ENCODE data around the gene IFT122. TPM values are rescaled to one million over a fixed set of nuclear protein-coding genes. Genes with fewer than 3 reads are reported as not detected.

Gene IFT122
- total and polyA plus RNA-seq, 2 experiments from 2014 or later: 10.2 to 38.8 TPM

DNA sequence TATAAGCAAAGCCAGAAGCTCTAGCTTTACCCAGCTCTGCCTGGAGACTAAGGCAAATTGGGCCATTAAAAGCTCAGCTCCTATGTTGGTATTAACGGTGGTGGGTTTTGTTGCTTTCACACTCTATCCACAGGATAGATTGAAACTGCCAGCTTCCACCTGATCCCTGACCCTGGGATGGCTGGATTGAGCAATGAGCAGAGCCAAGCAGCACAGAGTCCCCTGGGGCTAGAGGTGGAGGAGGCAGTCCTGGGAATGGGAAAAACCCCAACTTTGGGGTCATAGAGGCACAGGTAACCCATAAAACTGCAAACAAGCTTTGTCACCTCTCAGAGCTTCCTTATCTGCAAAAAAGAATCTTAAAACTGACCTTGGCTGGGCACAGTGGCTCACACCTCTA is 95.1 kb downstream of the IFT122 start (continued):
- TF ChIP-seq ZNF462 (CRISPR knock-in tag; IDR thresholded peaks at IDR 0.05): no peak
- TF ChIP-seq CREB1 (CRISPR knock-in tag; IDR thresholded peaks at IDR 0.05; ENCODE audit: low read depth): no peak
- no peak for TF ChIP-seq NANOG (IDR thresholded peaks at IDR 0.05; ENCODE audit: borderline replicate concordance)
- TF ChIP-seq STAT1 (IDR thresholded peaks at IDR 0.05; ENCODE audit: unreplicated experiment): no peak
- TF ChIP-seq POLR2AphosphoS5 (IDR thresholded peaks at IDR 0.05; ENCODE audit: low read depth): no peak

DNA sequence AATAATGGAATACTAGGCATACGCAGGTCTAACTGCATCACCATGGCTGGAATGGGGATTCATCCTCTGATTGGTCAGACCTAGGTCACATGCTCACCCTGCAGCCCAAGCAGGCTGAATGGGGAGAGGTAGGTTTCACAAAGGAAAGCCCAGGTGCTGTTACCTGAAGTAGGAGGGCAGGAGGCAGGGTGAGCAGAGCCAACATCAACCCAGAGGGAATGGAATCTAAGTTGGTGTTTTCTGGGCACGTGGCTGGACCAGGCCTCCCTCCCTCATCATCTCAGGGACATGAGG is 96.3 kb downstream of the IFT122 start:
- no peaks in the 10 kb centered on the region for H3K79me2 ChIP-seq (replicated peaks; ENCODE audit: insufficient read depth)
- TF ChIP-seq STAT1 (IDR thresholded peaks at IDR 0.05; ENCODE audit: unreplicated experiment) (no peak), EZH2 (IDR thresholded peaks at IDR 0.05; ENCODE audit: low read depth, unreplicated experiment) (no peak), ZNF114 (CRISPR knock-in tag; IDR thresholded peaks at IDR 0.05) (no peak), CREB1 (CRISPR knock-in tag; IDR thresholded peaks at IDR 0.05; ENCODE audit: low read depth) (no peak), CTCF (conservative IDR thresholded peaks at IDR 0.05; ENCODE audit: low read depth in 2 of 2) (no peak), EZH2phosphoT487 (IDR thresholded peaks at IDR 0.05; ENCODE audit: unreplicated experiment) (no peak), ZNF331 (CRISPR knock-in tag; IDR thresholded peaks at IDR 0.05; ENCODE audit: low read depth) (no peak), JUNB (IDR thresholded peaks at IDR 0.05; ENCODE audit: unreplicated experiment) (no peak), NANOG (IDR thresholded peaks at IDR 0.05; ENCODE audit: borderline replicate concordance) (no peak), POLR2AphosphoS5 (IDR thresholded peaks at IDR 0.05; ENCODE audit: low read depth) (no peak)
- TF ChIP-seq, protein P1, sequence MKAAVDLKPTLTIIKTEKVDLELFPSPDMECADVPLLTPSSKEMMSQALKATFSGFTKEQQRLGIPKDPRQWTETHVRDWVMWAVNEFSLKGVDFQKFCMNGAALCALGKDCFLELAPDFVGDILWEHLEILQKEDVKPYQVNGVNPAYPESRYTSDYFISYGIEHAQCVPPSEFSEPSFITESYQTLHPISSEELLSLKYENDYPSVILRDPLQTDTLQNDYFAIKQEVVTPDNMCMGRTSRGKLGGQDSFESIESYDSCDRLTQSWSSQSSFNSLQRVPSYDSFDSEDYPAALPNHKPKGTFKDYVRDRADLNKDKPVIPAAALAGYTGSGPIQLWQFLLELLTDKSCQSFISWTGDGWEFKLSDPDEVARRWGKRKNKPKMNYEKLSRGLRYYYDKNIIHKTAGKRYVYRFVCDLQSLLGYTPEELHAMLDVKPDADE (IDR thresholded peaks at IDR 0.05): no peak
- TF ChIP-seq, protein P2, sequence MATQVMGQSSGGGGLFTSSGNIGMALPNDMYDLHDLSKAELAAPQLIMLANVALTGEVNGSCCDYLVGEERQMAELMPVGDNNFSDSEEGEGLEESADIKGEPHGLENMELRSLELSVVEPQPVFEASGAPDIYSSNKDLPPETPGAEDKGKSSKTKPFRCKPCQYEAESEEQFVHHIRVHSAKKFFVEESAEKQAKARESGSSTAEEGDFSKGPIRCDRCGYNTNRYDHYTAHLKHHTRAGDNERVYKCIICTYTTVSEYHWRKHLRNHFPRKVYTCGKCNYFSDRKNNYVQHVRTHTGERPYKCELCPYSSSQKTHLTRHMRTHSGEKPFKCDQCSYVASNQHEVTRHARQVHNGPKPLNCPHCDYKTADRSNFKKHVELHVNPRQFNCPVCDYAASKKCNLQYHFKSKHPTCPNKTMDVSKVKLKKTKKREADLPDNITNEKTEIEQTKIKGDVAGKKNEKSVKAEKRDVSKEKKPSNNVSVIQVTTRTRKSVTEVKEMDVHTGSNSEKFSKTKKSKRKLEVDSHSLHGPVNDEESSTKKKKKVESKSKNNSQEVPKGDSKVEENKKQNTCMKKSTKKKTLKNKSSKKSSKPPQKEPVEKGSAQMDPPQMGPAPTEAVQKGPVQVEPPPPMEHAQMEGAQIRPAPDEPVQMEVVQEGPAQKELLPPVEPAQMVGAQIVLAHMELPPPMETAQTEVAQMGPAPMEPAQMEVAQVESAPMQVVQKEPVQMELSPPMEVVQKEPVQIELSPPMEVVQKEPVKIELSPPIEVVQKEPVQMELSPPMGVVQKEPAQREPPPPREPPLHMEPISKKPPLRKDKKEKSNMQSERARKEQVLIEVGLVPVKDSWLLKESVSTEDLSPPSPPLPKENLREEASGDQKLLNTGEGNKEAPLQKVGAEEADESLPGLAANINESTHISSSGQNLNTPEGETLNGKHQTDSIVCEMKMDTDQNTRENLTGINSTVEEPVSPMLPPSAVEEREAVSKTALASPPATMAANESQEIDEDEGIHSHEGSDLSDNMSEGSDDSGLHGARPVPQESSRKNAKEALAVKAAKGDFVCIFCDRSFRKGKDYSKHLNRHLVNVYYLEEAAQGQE (IDR thresholded peaks at IDR 0.05; ENCODE audit: unreplicated experiment): no peak

More for the DNA sequence above, 96.3 kb downstream of the IFT122 start:
- Histone ChIP-seq H3K4me2 (no peak overlapping the region), H3K36me3 (ENCODE audit: insufficient read depth) (no peaks in the 10 kb centered on the region), H3K4me3 (no peak overlapping the region), H3F3A (replicated peaks; ENCODE audit: low read depth) (no peaks in the 10 kb centered on the region), H2AFZ (peak overlapping the region; percentile 74; the same call in 1 of the 2 replicates), H3K27me3 (ENCODE audit: insufficient read depth) (no peaks in the 10 kb centered on the region), H3K9me2 (ENCODE audit: insufficient read depth) (peaks cover 7% of the 10 kb centered on the region; the same call in 1 of the 2 replicates), H3K27ac (ENCODE audit: low read depth) (no peak overlapping the region), H3K4me1 (ENCODE audit: insufficient read depth) (peaks cover 19% of the 10 kb centered on the region; the same call in 1 of the 2 replicates), H4K20me1 (replicated peaks; ENCODE audit: insufficient read depth) (no peaks in the 10 kb centered on the region)
- peaks cover 33% of the 10 kb centered on the region for H3K4me1 Mint-ChIP-seq
- no peaks in the 10 kb centered on the region; the same call in 2 of the 3 replicates for H3K36me3 Mint-ChIP-seq (ENCODE audit: low read depth)
- DNase-seq (ENCODE audit: low spot score) (no peak), ATAC-seq (peak; percentile 51)
- no peaks in the 10 kb centered on the region for H3K9me3 Mint-ChIP-seq
- peaks cover 16% of the 10 kb centered on the region for H3K27me3 Mint-ChIP-seq (ENCODE audit: insufficient read depth, low read depth, poor library complexity)
- no peak overlapping the region; the same call in 2 of the 3 replicates for H3K4me3 Mint-ChIP-seq
- H3K27ac Mint-ChIP-seq: no peak overlapping the region
